HPDE6-E6E7 (cell line): ENCODE data around the gene SNTB2.

ENCODE experiments used
- DNase-seq: peaks from one replicate; pipeline ENCODE4 v3.0.0; 2011; ENCODE audit warnings: missing footprints; ENCODE audit errors: extremely low spot score

Gene SNTB2

GRCh38 chr16:69180011-69180338 lies 7.0 kb upstream of the SNTB2 start:
- no peak for DNase-seq

GRCh38 chr16:69182730-69183416 lies 4.1 kb upstream of the SNTB2 start:
- no peak for DNase-seq

GRCh38 chr16:69187446-69188235 lies 677 bp downstream of the SNTB2 start:
- DNase-seq: peak; percentile 29

GRCh38 chr16:69188236-69188549 lies 1.2 kb downstream of the SNTB2 start:
- no peak for DNase-seq

- DNase-seq: no peak
These were observed 1.8 kb downstream of the SNTB2 start for GRCh38 chr16:69188716-69189115.

GRCh38 chr16:69190046-69190588 lies 3.2 kb downstream of the SNTB2 start:
- DNase-seq: no peak

GRCh38 chr16:69190598-69190997 lies 3.6 kb downstream of the SNTB2 start:
- DNase-seq: no peak

- no peak for DNase-seq
These were observed 4.2 kb downstream of the SNTB2 start for GRCh38 chr16:69191136-69191535.

- no peak for DNase-seq
These were observed 6.9 kb downstream of the SNTB2 start for GRCh38 chr16:69193855-69194254.

- no peak for DNase-seq
These were observed 7.5 kb downstream of the SNTB2 start for GRCh38 chr16:69194488-69194887.

GRCh38 chr16:69195369-69196029 lies 8.5 kb downstream of the SNTB2 start:
- no peak for DNase-seq

- DNase-seq: no peak
These were observed 10.6 kb downstream of the SNTB2 start for GRCh38 chr16:69197573-69197972.

- DNase-seq: no peak
These were observed 12.4 kb downstream of the SNTB2 start for GRCh38 chr16:69199382-69199781.

GRCh38 chr16:69201291-69201690 lies 14.3 kb downstream of the SNTB2 start:
- no peak for DNase-seq

GRCh38 chr16:69201787-69202186 lies 14.8 kb downstream of the SNTB2 start:
- DNase-seq: peak; percentile 29

GRCh38 chr16:69204172-69204571 lies 17.2 kb downstream of the SNTB2 start:
- no peak for DNase-seq

- DNase-seq: no peak
These were observed 22.8 kb downstream of the SNTB2 start for GRCh38 chr16:69209735-69210134.

GRCh38 chr16:69217433-69217832 lies 30.5 kb downstream of the SNTB2 start:
- peak; percentile 48 for DNase-seq

GRCh38 chr16:69219279-69219678 lies 32.3 kb downstream of the SNTB2 start:
- DNase-seq: no peak

- DNase-seq: no peak
These were observed 36.9 kb downstream of the SNTB2 start for GRCh38 chr16:69223882-69224281.

- no peak for DNase-seq
These were observed 38.2 kb downstream of the SNTB2 start for GRCh38 chr16:69225121-69225520.

GRCh38 chr16:69233124-69233523 lies 46.2 kb downstream of the SNTB2 start:
- no peak for DNase-seq

- no peak for DNase-seq
These were observed 47.5 kb downstream of the SNTB2 start for GRCh38 chr16:69234460-69234859.
